ENCODE measurements around the gene ACSL5. TPM values are rescaled to one million over a fixed set of nuclear protein-coding genes. Genes with fewer than 3 reads are reported as not detected.
A peak's percentile ranks its signal among the peaks of the same experiment; 100 is the strongest.
"Not testable (repeated sequence)": the region's sequence is repeated elsewhere in the genome, so short reads cannot be mapped to it uniquely, and the experiment has no call there.

Gene ACSL5
- total RNA-seq, 2 donors from 2014 or later = 208 to 218 TPM

DNA sequence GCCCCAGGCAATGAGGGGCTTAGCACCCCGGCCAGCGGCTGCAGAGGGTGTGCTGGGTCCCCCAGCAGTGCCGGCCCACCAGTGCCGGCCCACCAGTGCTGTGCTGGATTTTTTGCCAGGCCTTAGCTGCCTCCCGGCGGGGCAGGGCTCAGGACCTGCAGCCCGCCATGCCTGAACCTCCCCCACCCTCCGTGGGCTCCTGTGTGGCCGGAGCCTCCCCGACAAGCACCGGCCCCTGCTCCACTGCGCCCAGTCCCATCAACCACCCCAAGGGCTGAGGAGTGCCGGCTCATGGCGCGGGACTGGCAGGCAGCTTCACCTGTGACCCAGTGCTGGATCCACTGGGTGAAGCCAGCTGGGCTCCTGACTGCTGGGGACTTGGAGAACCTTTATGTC is 3.5 kb upstream of the ACSL5 start:
- Histone ChIP-seq H3K27ac (no peak overlapping the region), H3K4me3 (no peak overlapping the region), H3K9ac (ENCODE audit: low read depth in 2 of 2, low read length in 2 of 2) (no peak overlapping the region), H3K36me3 (no peaks in the 10 kb centered on the region), H3K9me3 (no peaks in the 10 kb centered on the region), H3K4me1 (no peaks in the 10 kb centered on the region), H3K27me3 (no peaks in the 10 kb centered on the region)
- TF ChIP-seq, protein P1, sequence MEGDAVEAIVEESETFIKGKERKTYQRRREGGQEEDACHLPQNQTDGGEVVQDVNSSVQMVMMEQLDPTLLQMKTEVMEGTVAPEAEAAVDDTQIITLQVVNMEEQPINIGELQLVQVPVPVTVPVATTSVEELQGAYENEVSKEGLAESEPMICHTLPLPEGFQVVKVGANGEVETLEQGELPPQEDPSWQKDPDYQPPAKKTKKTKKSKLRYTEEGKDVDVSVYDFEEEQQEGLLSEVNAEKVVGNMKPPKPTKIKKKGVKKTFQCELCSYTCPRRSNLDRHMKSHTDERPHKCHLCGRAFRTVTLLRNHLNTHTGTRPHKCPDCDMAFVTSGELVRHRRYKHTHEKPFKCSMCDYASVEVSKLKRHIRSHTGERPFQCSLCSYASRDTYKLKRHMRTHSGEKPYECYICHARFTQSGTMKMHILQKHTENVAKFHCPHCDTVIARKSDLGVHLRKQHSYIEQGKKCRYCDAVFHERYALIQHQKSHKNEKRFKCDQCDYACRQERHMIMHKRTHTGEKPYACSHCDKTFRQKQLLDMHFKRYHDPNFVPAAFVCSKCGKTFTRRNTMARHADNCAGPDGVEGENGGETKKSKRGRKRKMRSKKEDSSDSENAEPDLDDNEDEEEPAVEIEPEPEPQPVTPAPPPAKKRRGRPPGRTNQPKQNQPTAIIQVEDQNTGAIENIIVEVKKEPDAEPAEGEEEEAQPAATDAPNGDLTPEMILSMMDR (IDR thresholded peaks at IDR 0.05) = no peak
- DNase-seq = peak; percentile 16
- intact Hi-C loops (cut with DNase I) = no loop called here

DNA sequence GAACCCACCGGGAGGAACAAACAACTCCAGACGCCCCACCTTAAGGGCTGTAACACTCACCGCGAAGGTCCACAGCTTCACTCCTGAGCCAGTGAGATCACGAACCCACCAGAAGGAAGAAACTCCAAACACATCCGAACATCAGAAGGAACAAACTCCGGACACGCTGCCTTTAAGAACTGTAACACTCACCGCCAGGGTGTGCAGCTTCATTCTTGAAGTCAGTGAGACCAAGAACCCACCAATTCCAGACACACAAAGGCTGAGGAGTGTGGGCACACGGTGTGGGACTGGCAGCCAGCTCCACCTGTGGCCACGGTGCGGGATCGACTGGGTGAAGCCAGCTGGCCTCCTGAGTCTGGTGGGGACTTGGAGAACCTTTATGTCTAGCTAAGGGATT is 2.6 kb upstream of the ACSL5 start:
- DNase-seq; intact Hi-C loops (cut with DNase I); H3K9me3 ChIP-seq; H3K36me3 ChIP-seq; H3K27ac ChIP-seq; H3K9ac ChIP-seq (ENCODE audit: low read depth in 2 of 2, low read length in 2 of 2); H3K4me1 ChIP-seq; H3K27me3 ChIP-seq; H3K4me3 ChIP-seq: not testable (repeated sequence)

DNA sequence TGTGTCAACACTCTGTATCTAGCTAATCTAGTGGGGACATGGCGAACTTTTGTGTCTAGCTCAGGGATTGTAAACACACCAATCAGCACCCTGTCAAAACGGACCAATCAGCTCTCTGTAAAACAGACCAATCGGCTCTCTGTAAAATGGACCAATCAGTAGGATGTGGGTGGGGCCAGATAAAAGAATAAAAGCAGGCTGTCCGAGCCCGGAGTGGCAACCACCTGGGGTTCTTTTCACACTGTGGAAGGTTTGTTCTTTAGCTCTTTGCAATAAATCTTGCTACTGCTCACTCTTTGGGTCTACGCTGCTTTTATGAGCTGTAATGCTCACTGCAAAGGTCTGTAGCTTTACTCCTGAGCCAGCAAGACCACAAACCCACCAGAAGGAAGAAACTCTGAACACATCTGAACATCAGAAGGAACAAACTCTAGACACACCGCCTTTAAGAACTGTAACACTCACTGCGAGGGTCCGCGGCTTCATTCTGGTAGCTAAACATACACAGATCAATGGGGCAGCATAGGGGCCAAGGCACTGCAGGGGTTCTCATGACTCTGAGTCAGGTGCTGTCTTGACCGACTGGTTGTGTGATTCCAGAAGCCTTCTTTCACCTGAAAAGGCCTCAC is 1.6 kb upstream of the ACSL5 start:
- intact Hi-C loops (cut with DNase I) = not testable (repeated sequence)

DNA sequence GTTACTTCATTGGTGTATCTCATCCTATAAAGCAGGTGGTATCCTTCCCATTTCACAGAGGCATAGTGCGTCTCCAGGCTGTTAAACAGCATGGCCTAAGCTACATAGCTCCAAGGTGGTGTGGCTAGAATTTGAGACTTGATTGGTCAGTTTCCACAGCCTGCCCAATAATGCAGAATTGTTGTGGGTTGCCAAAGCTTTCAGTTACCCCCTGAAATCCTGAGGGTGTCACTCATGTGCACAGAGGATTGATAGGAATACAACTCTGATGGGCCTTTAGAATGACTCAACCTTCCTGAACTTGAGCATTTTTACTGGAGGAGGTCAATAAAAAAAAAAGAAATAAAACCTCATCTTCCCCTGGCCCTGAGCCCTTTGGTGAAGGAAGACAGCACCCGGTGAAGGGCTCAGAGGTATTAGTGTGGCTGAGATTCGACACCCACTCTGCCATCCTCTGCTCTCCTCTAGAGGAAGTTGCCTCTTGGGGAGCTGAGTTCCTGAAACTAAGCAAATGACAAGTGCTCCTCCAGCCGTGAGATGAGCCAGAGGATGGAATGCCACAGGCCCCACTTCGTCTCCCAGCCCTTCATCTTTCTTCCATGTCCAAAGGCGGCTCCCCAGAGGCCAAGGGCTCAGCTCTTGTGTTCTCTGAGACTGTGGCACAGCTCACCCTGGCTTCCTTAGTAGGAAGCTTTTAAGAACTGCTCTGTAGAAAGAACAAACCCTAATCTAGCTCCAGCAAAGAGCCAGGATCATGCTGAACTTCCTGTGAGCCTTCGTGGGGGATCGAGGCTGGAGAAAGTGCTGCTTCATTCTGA is 1.0 kb downstream of the ACSL5 start:
- intact Hi-C loops (cut with DNase I) = no loop called here
- peak; percentile 48 for DNase-seq
- Histone ChIP-seq H3K36me3 (no peaks in the 10 kb centered on the region), H3K27me3 (no peaks in the 10 kb centered on the region), H3K9me3 (no peaks in the 10 kb centered on the region), H3K27ac (peak overlapping the region; percentile 74), H3K4me3 (peak overlapping the region; percentile 50), H3K9ac (ENCODE audit: low read depth in 2 of 2, low read length in 2 of 2) (peak overlapping the region; percentile 89 to 95), H3K4me1 (no peaks in the 10 kb centered on the region)
- TF ChIP-seq, protein P1 (IDR thresholded peaks at IDR 0.05) = no peak

More for the DNA sequence above, 1.6 kb upstream of the ACSL5 start:
- H3K27ac ChIP-seq; H3K4me1 ChIP-seq; H3K9me3 ChIP-seq; H3K9ac ChIP-seq (ENCODE audit: low read depth in 2 of 2, low read length in 2 of 2); H3K4me3 ChIP-seq; H3K36me3 ChIP-seq; H3K27me3 ChIP-seq: not testable (repeated sequence)
- peak; percentile 19 for DNase-seq

DNA sequence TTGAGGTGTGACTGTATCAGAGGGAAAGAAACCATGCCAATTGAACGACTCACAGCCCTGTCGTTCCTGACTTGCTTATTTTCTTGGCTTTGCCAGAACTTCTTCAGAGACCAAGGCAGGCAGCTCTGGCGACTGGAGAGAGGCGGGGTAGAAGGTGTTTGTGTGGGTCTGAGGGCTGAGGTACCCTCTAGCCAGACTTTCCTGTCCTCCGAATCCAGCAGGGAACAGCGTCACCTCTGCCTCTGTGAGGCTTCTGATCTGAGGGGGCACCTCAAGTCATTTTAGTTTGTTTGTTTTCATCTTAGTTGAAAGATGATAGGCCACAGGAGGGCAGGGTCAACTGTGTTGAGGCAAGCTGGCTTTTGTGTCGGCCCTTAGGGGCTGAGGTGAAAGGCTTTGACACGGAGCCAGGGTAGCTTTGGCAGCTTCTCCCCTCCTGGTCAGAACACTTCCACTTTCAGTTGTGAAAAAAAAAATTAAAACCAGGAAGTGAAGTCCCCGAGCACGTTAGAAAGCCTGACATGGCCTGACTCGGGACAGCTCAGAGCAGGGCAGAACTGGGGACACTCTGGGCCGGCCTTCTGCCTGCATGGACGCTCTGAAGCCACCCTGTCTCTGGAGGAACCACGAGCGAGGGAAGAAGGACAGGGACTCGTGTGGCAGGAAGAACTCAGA is 1.9 kb downstream of the ACSL5 start:
- Histone ChIP-seq H3K27ac (peak overlapping the region; percentile 74), H3K9me3 (no peaks in the 10 kb centered on the region), H3K4me1 (no peaks in the 10 kb centered on the region), H3K36me3 (no peaks in the 10 kb centered on the region), H3K4me3 (peak overlapping the region; percentile 50), H3K9ac (ENCODE audit: low read depth in 2 of 2, low read length in 2 of 2) (peak overlapping the region; percentile 89 to 95), H3K27me3 (no peaks in the 10 kb centered on the region)
- peak; percentile 64 for DNase-seq
- intact Hi-C loops (cut with DNase I) = no loop called here
- TF ChIP-seq, protein P1 (IDR thresholded peaks at IDR 0.05) = no peak

DNA sequence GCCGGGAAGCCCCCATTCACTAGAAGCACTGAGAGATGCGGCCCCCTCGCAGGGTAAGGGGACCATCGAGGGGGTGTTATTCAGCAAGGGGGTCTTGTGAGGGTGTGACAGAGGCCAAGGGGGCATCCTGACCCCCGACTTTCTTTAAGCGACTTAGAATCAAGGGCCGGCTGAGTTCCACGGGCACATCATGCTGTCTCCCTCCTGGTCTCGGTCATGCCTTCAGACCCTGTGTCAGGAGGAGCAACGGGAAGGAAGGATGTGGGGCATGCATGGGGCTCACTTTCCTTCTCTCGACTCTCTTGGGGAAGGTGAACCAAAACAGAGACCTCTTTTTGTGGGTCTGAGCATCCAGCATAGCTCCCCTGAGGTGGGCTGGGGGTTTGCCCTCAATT is 2.5 kb downstream of the ACSL5 start:
- Histone ChIP-seq H3K4me1 (no peaks in the 10 kb centered on the region), H3K9ac (ENCODE audit: low read depth in 2 of 2, low read length in 2 of 2) (peak overlapping the region; percentile 89 to 95)
- TF ChIP-seq, protein P1 (IDR thresholded peaks at IDR 0.05) = no peak

DNA sequence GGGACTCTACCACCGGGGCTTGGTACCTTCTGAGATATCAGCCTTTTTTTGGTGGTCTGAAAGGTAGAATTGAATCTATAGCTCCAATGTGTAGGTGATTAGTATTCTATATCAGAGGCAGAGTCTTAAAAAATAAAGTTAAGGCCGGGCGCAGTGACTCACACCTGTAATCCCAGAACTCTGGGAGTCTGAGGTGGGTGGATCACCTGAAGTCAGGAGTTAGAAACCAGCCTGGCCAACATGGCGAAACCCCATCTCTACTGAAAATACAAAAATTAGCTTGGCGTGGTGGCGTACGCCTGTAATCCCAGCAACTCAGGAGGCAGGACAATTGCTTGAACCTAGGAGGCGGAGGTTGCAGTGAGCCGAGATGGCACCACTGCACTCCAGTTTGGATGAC is 3.2 kb downstream of the ACSL5 start:
- H3K4me3 ChIP-seq = peak overlapping the region; percentile 50
- H3K9me3 ChIP-seq; H3K27me3 ChIP-seq; intact Hi-C loops (cut with DNase I); H3K36me3 ChIP-seq; H3K4me1 ChIP-seq: not testable (repeated sequence)
- H3K27ac ChIP-seq = peak overlapping the region; percentile 74
- H3K9ac ChIP-seq (ENCODE audit: low read depth in 2 of 2, low read length in 2 of 2) = peak overlapping the region; percentile 89 to 95
- peak; percentile 57 for DNase-seq

More for the DNA sequence above, 2.5 kb downstream of the ACSL5 start:
- H3K4me3 ChIP-seq = peak overlapping the region; percentile 50
- H3K27me3 ChIP-seq = no peaks in the 10 kb centered on the region
- peak overlapping the region; percentile 74 for H3K27ac ChIP-seq
- H3K36me3 ChIP-seq = no peaks in the 10 kb centered on the region
- H3K9me3 ChIP-seq = no peaks in the 10 kb centered on the region
- intact Hi-C loops (cut with DNase I) = no loop called here
- DNase-seq = no peak

Measured in colonic mucosa (tissue), 4 donors.